Erythroblast (primary cell): ENCODE results near the gene PMS2.
"Not testable (repeated sequence)": the region's sequence is repeated elsewhere in the genome, so short reads cannot be mapped to it uniquely, and the experiment has no call there.

ENCODE experiments used
- GATA1 ChIP-seq: IDR thresholded peaks from 2 replicates; pipeline ENCODE4 v1.6.1; 2011; ENCODE audit warnings: low read depth, mild to moderate bottlenecking, control low read depth, low read length, moderate library complexity
- POLR2A ChIP-seq: IDR thresholded peaks from 2 replicates; pipeline ENCODE4 v1.6.1; 2011; ENCODE audit warnings: mild to moderate bottlenecking, low read length

- TF ChIP-seq POLR2A, GATA1: not testable (repeated sequence)
Observed at GRCh38 chr7:5931905-5932644, 76.8 kb downstream of the PMS2 start.
